Prostate gland (tissue), 1 donor: Measurements from ENCODE around the gene TRIP13.

Source experiments
- POLR2A ChIP-seq: fragments of 450-650 bp; IDR thresholded peaks from one replicate; pipeline ENCODE4 v1.6.1; 2016; ENCODE audit warnings: antibody characterized with exemption, mild to moderate bottlenecking
- POLR2AphosphoS5 ChIP-seq: sonication (generic); formaldehyde crosslinking; IDR thresholded peaks from one replicate; pipeline ENCODE4 v1.6.1; 2017; ENCODE audit warnings: antibody characterized with exemption

GRCh38 chr5:848671-849111 lies 44.0 kb upstream of the TRIP13 start:
- no peak for TF ChIP-seq POLR2AphosphoS5
- no peak for TF ChIP-seq POLR2A
